GM06990 (cell line): ENCODE data around the gene HDAC3.

Source experiments
- DNase-seq: peaks from one replicate; pipeline ENCODE4 v3.0.0-alpha.2; 2011; ENCODE audit not compliant: insufficient read length; ENCODE audit errors: extremely low read depth
- H3K27me3 ChIP-seq: replicated peaks from 2 replicates; pipeline ENCODE4 v1.6.0; 2011; ENCODE audit warnings: low read length; ENCODE audit not compliant: control insufficient read depth, insufficient read depth
- H3K36me3 ChIP-seq: 2 replicates; pipeline ENCODE4 v1.5.1; 2011; ENCODE audit warnings: low read length; ENCODE audit not compliant: control insufficient read depth, insufficient read depth
- H3K4me3 ChIP-seq: replicated peaks from 2 replicates; pipeline ENCODE4 v1.5.1; 2011; ENCODE audit warnings: low read depth, mild to moderate bottlenecking, control low read depth, low read length
- CTCF ChIP-seq: IDR thresholded peaks from 2 replicates; pipeline ENCODE4 v1.5.1; 2011; ENCODE audit warnings: low read length, control low read depth, mild to moderate bottlenecking, inconsistent platforms; ENCODE audit not compliant: insufficient read depth, poor library complexity, severe bottlenecking

HDAC3 gene

GRCh38 chr5:141665995-141666940 lies 29.6 kb upstream of the HDAC3 start:
- DNase-seq, result no peak
- Histone ChIP-seq H3K27me3 (no peaks in the 10 kb centered on the region; the same call in 1 of the 2 replicates), H3K4me3 (no peak overlapping the region), H3K36me3 (no peaks in the 10 kb centered on the region)
- no peak for TF ChIP-seq CTCF

DNA sequence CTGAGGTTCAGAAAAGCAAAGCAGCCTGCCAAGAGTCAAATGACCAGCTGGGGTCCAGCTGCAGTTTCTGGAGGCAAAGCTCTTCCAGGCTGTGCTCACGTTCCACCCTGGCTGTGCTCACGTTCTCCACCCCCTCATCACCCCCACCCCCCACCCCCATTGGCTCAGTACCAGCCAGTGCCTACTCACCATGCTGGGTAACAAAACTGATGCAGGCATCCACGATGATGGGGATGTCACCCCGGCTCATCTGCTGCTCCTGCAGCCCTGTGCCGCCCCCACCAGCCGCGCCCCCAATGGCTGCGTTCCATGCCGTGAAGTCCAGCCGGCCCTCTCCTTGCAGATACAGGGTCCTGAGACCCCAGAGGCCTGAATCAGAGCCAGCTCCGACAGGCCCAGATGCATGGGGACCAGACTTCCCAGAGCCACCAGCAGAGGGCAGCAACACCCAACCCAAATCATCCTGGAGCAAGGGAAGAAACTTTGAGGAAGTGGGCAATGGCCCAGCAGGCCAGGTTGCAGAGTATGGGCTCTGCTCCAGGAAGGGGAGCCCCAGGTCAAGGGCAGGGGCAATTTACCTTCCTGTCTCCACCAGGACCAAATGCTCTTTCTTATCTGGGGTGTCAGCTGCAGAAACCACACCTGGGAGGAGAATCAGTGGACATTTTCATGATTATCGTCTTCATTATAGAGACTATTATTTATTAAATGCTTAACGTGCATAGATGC lies 28.2 kb upstream of the HDAC3 start:
- no peak overlapping the region for H3K4me3 ChIP-seq
- peak; percentile 50 for DNase-seq
- H3K27me3 ChIP-seq, result no peaks in the 10 kb centered on the region; the same call in 1 of the 2 replicates
- TF ChIP-seq CTCF, result peak; percentile 96
- H3K36me3 ChIP-seq, result no peaks in the 10 kb centered on the region

DNA sequence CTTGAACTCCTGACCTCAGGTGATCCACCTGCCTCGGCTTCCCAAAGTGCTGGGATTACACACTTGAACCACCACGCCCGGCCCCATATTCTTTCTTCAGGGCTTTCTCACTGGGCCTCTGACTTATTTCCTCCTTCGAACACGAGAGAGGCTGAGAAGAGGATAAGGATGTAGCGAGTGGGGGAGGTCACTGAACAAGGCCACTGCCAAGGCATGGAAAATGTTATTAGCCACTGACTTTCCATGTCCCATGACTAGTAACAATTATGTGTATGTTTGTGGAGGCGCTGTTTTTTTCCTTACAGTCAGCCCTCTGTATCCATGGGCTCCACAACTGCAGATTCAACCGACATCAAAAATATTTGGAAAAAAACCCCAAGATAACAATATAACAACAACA lies 26.9 kb upstream of the HDAC3 start:
- Histone ChIP-seq H3K4me3 (no peak overlapping the region), H3K36me3 (no peaks in the 10 kb centered on the region), H3K27me3 (no peaks in the 10 kb centered on the region; the same call in 1 of the 2 replicates)
- DNase-seq, result no peak
- no peak for TF ChIP-seq CTCF

DNA sequence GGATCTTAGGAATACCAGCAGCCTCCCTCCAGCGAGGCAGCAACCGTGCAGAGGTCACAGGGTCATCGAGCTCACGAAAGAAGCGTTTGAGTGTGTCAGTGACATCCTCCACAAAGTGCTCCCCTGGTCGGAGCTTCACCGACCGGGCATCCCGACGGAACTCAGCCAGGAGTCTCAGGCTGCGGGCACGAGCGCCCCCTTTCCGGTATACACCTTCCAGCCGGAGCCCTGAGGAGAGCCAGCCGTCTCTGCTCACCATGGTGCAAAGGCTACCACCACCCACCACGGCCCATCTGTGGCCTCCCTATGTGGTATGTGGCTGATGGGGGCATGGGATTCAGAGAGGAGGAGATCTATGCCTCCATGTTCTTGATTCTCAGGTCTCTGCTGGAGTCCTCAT lies 25.4 kb upstream of the HDAC3 start:
- Histone ChIP-seq H3K27me3 (no peaks in the 10 kb centered on the region; the same call in 1 of the 2 replicates), H3K4me3 (no peak overlapping the region), H3K36me3 (no peaks in the 10 kb centered on the region)
- no peak for DNase-seq
- TF ChIP-seq CTCF, result no peak

DNA sequence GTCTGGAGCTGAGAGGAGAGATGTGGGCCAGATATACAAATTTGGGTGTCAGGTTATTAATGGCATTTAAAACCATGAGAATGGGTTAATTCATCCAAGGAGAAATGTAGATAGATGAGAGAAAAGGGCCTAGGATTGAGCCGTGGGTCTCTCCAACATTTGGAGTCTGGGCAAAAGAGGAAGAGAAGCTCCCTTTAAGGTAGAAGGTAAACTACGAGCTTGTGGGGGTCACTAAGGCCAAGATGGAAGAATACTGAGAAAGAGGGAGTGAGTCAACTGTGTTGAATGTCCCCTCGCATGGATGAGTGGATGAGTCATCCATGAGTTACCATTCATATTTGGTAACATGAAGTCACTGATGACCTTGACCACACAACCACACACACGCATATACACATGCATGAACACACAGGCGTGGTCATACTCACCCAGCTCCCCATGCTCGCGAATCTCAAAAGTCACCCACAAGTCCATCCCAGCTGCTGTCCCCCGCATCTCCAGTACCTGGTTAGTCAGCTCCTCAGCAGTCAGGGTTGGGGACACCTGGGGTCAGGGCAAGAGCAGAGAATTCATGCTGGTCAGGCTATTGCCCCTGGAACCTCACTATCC lies 21.4 kb upstream of the HDAC3 start:
- H3K36me3 ChIP-seq, result no peaks in the 10 kb centered on the region
- DNase-seq, result peak; percentile 41
- no peaks in the 10 kb centered on the region; the same call in 1 of the 2 replicates for H3K27me3 ChIP-seq
- no peak for TF ChIP-seq CTCF
- H3K4me3 ChIP-seq, result no peak overlapping the region
